ENCODE data around the gene NOP14. TPM values are rescaled to one million over a fixed set of nuclear protein-coding genes. Genes with fewer than 3 reads are reported as not detected.
A peak's percentile ranks its signal among the peaks of the same experiment; 100 is the strongest.

Gene NOP14
- total and polyA plus RNA-seq, 2 experiments from 2014 or later, result 29.9 to 38.7 TPM

DNA sequence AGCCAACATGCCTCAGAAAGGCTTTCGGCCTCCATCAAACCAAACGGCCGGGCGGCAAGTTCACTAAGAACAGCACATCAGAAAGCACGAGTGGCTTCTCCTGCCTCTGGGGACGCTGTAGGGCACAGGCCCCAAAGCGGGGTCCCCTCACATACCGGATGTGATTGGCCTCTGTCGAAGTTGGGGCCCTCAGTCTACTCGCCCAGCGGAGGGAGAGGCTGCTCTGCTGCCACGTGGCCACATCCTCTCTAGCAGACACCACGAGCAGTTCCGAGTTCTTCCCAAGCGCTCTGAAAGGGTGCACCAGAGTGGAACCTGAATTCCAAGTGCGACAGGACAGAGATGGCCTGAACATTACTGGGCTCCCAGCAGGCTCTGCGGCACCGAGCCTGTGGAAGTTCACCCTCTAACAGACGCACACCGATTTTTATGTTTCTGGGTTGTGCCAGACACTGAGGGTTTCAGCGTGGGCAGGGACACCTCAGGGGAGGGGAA is 21.1 kb downstream of the NOP14 start:
- Histone ChIP-seq H3K9me2 (ENCODE audit: insufficient read depth) (no peaks in the 10 kb centered on the region), H3F3A (replicated peaks; ENCODE audit: low read depth) (peaks cover 29% of the 10 kb centered on the region; the same call in 1 of the 2 replicates), H3K27ac (ENCODE audit: low read depth) (no peak overlapping the region), H3K4me1 (ENCODE audit: insufficient read depth) (no peaks in the 10 kb centered on the region), H3K4me3 (no peak overlapping the region), H3K27me3 (ENCODE audit: insufficient read depth) (no peaks in the 10 kb centered on the region), H3K36me3 (ENCODE audit: insufficient read depth) (peaks cover 56% of the 10 kb centered on the region), H3K4me2 (no peak overlapping the region), H4K20me1 (replicated peaks; ENCODE audit: insufficient read depth) (peaks cover 10% of the 10 kb centered on the region), H3K79me2 (replicated peaks; ENCODE audit: insufficient read depth) (peaks cover 5% of the 10 kb centered on the region), H2AFZ (no peak overlapping the region)
- H3K27ac Mint-ChIP-seq, result peak overlapping the region; percentile 44; the same call in 1 of the 2 replicates
- TF ChIP-seq ZNF462 (CRISPR knock-in tag; IDR thresholded peaks at IDR 0.05), result no peak
- no peak for TF ChIP-seq STAT1 (IDR thresholded peaks at IDR 0.05; ENCODE audit: unreplicated experiment)
- peak; percentile 6 to 12; a peak in 1 of 4 replicates for TF ChIP-seq CTCF (conservative IDR thresholded peaks at IDR 0.05; ENCODE audit: low read depth in 2 of 2)
- 0 out of 2 replicates have a peak, but pooled peaks have one; percentile 16 for TF ChIP-seq POLR2AphosphoS5 (IDR thresholded peaks at IDR 0.05; ENCODE audit: low read depth)
- H3K4me1 Mint-ChIP-seq, result peaks cover 6% of the 10 kb centered on the region
- peaks cover 18% of the 10 kb centered on the region for H3K27me3 Mint-ChIP-seq (ENCODE audit: insufficient read depth, low read depth, poor library complexity)
- H3K36me3 Mint-ChIP-seq (ENCODE audit: low read depth), result peaks cover 99% of the 10 kb centered on the region
- DNase-seq (ENCODE audit: low spot score) (no peak), ATAC-seq (peak; percentile 10; the same call in 2 of the 3 replicates)
- H3K4me3 Mint-ChIP-seq, result no peak overlapping the region; the same call in 2 of the 3 replicates
- H3K9me3 Mint-ChIP-seq, result no peaks in the 10 kb centered on the region

Measured in GM23338 (cell line).